ENCODE data around the gene TAS1R3. TPM values are rescaled to one million over a fixed set of nuclear protein-coding genes. Genes with fewer than 3 reads are reported as not detected.

TAS1R3 gene
- total RNA-seq, 1 experiment from 2014 or later: 0.07 TPM

GRCh38 chr1:1320666-1321448 lies 10.2 kb upstream of the TAS1R3 start:
- H2AFZ ChIP-seq (ENCODE audit: low read depth, low read length, poor library complexity, severe bottlenecking): no peak overlapping the region
- DNase-seq (ENCODE audit: low read depth, low spot score): no peak
- ATAC-seq: no peak
- peaks cover 89% of the 10 kb centered on the region for H3K79me2 ChIP-seq (ENCODE audit: insufficient read depth, low read length)
- no TSS peak for BruUV-seq (replicated peaks)
- no peak for TF ChIP-seq EZH2 (IDR thresholded peaks at IDR 0.05)
- TF ChIP-seq JUND (IDR thresholded peaks at IDR 0.05): no peak
- no peak for TF ChIP-seq CTCF (IDR thresholded peaks at IDR 0.05 in 2 of 3, conservative IDR thresholded peaks at IDR 0.05 in 1 of 3; ENCODE audit: borderline replicate concordance in 1 of 3, insufficient read depth in 1 of 3, low read depth in 2 of 3, low read length in 2 of 3)
- TF ChIP-seq ZNF274 (IDR thresholded peaks at IDR 0.05; ENCODE audit: low read depth, low read length): no peak
- no peak for TF ChIP-seq POLR2AphosphoS5 (IDR thresholded peaks at IDR 0.05; ENCODE audit: low read depth, low read length)
- TF ChIP-seq SIN3A (IDR thresholded peaks at IDR 0.05; ENCODE audit: low read depth): no peak
- TF ChIP-seq CBX3 (IDR thresholded peaks at IDR 0.05; ENCODE audit: low read depth): no peak
- no peak for TF ChIP-seq ZBTB33 (IDR thresholded peaks at IDR 0.05; ENCODE audit: extremely low read depth, insufficient replicate concordance, low read length)
- TF ChIP-seq ELF1 (IDR thresholded peaks at IDR 0.05; ENCODE audit: borderline replicate concordance, low read depth): no peak
- no peak for TF ChIP-seq SP1 (IDR thresholded peaks at IDR 0.05; ENCODE audit: low read depth)
- no peak for TF ChIP-seq SRF (IDR thresholded peaks at IDR 0.05; ENCODE audit: low read depth)
- no peak for TF ChIP-seq REST (IDR thresholded peaks at IDR 0.05; ENCODE audit: low read depth)
- TF ChIP-seq MAX (IDR thresholded peaks at IDR 0.05): no peak
- no peak for TF ChIP-seq RAD21 (IDR thresholded peaks at IDR 0.05; ENCODE audit: low read depth)
- TF ChIP-seq CEBPB (IDR thresholded peaks at IDR 0.05; ENCODE audit: low read depth): no peak
- TF ChIP-seq POLR2A (IDR thresholded peaks at IDR 0.05; ENCODE audit: borderline replicate concordance, extremely low read depth, insufficient read depth, insufficient read length): no peak
- TF ChIP-seq EGR1 (IDR thresholded peaks at IDR 0.05; ENCODE audit: low read depth): no peak
- TF ChIP-seq ATF3 (IDR thresholded peaks at IDR 0.05): no peak
- ChIA-PET RAD21 (ENCODE audit: low non-redundant PET in 1 of 2, low total read pairs in 2 of 2, uncharacterized antibody in 2 of 2, unreplicated experiment in 2 of 2) (no interaction called here), POLR2A (no interaction called here), CTCF (no interaction called here)
- peaks cover 6 to 13% of the 10 kb centered on the region in 2 experiments; a peak in 2 of 4 replicates for H3K36me3 ChIP-seq (ENCODE audit: control insufficient read depth in 1 of 2, insufficient read depth in 2 of 2, low read length in 2 of 2)
- intact Hi-C loops (cut with micrococcal nuclease): no loop called here
- H3K9me2 ChIP-seq (ENCODE audit: insufficient read depth): no peaks in the 10 kb centered on the region
- H3K9ac ChIP-seq (ENCODE audit: low read length): no peak overlapping the region
- no peaks in the 10 kb centered on the region for H3K27me3 ChIP-seq (ENCODE audit: insufficient read depth, low read length)
- H3K4me1 ChIP-seq (ENCODE audit: control insufficient read depth in 1 of 2, insufficient read depth in 2 of 2, low read length in 2 of 2): peaks cover 31 to 55% of the 10 kb centered on the region in 2 experiments
- H4K20me1 ChIP-seq (ENCODE audit: insufficient read depth): peaks cover 10% of the 10 kb centered on the region; the same call in 1 of the 2 replicates
- no peak overlapping the region for H3K4me2 ChIP-seq (ENCODE audit: low read length)
- no peak overlapping the region; the same call in 1 of the 2 replicates for H3K27ac ChIP-seq (ENCODE audit: low read depth, low read length)
- no peak overlapping the region for H3K4me3 ChIP-seq (replicated peaks in 1 of 2; ENCODE audit: low read depth in 1 of 2, low read length in 2 of 2)
- no peaks in the 10 kb centered on the region for H3K9me3 ChIP-seq (ENCODE audit: control insufficient read depth in 1 of 2, insufficient read depth in 1 of 2, low read depth in 1 of 2, low read length in 2 of 2)

All from HCT116 (cell line).